ENCODE data around the gene SORCS1. TPM values are rescaled to one million over a fixed set of nuclear protein-coding genes. Genes with fewer than 3 reads are reported as not detected.

Gene SORCS1
- total RNA-seq, 1 experiment from 2014 or later: 1.7 TPM

- H4K8ac ChIP-seq (replicated peaks; ENCODE audit: insufficient read length, low read depth, low read length): no peak overlapping the region
- H2BK120ac ChIP-seq (ENCODE audit: low read depth, low read length, poor library complexity, severe bottlenecking): no peak overlapping the region
- no peak for DNase-seq
- WGBS (ENCODE audit: extremely low coverage, insufficient read length, low lambda C conversion rate): no CpG with 5 or more reads among the region's 5 CpGs
- H3K23ac ChIP-seq (ENCODE audit: insufficient read length, low read depth, low read length): no peak overlapping the region
- TF ChIP-seq CTCF (conservative IDR thresholded peaks at IDR 0.05): no peak
- H3K4me1 Mint-ChIP-seq: 0 out of 4 replicates have a peak, but pooled peaks cover 0 to 4% of the 10 kb centered on the region in 2 experiments
- no peaks in the 10 kb centered on the region for H4K20me1 ChIP-seq (ENCODE audit: control insufficient read depth, insufficient read depth, insufficient read length)
- no peaks in the 10 kb centered on the region for H3K79me2 ChIP-seq (ENCODE audit: insufficient read depth, low read length)
- no peaks in the 10 kb centered on the region for H3K23me2 ChIP-seq (ENCODE audit: insufficient read length, low read depth, low read length, poor library complexity, severe bottlenecking)
- H3K18ac ChIP-seq (ENCODE audit: insufficient read length, low read depth, low read length): no peak overlapping the region
- no peak overlapping the region for H3K9ac ChIP-seq (ENCODE audit: extremely low read depth, insufficient read length, low read length)
- H2AFZ ChIP-seq (ENCODE audit: low read length): no peak overlapping the region
- H2AK5ac ChIP-seq (ENCODE audit: insufficient read length, low read length): no peak overlapping the region
- H3K4me3 Mint-ChIP-seq: no peak overlapping the region
- no peaks in the 10 kb centered on the region for H3K79me1 ChIP-seq (ENCODE audit: insufficient read depth, low read depth, low read length, poor library complexity, severe bottlenecking)
- H2BK12ac ChIP-seq (ENCODE audit: insufficient read length, low read depth, low read length): no peak overlapping the region
- no peak overlapping the region for H3T11ph ChIP-seq (ENCODE audit: low read length)
- H2BK15ac ChIP-seq (ENCODE audit: low read depth, low read length): no peak overlapping the region
- no peak overlapping the region for H3K56ac ChIP-seq (ENCODE audit: insufficient read length, low read depth, low read length)
- H4K5ac ChIP-seq (ENCODE audit: insufficient read length, low read depth, low read length): no peak overlapping the region
- H2BK5ac ChIP-seq (ENCODE audit: insufficient read length, low read length): no peak overlapping the region
- H3K4me1 ChIP-seq (ENCODE audit: insufficient read depth, low read length): no peaks in the 10 kb centered on the region
- H2BK20ac ChIP-seq (ENCODE audit: low read depth, low read length, poor library complexity, severe bottlenecking): no peak overlapping the region
- H3K14ac ChIP-seq (ENCODE audit: insufficient read depth, low read length): no peak overlapping the region
- no peaks in the 10 kb centered on the region for H3K9me3 Mint-ChIP-seq
- H3K36me3 Mint-ChIP-seq (ENCODE audit: insufficient read depth in 1 of 3, low read depth in 3 of 3): no peaks in the 10 kb centered on the region
- H3K4me2 ChIP-seq (ENCODE audit: insufficient read depth, insufficient read length, low read length): no peak overlapping the region
- no peaks in the 10 kb centered on the region for H3K9me3 ChIP-seq (ENCODE audit: control insufficient read depth, low read depth, low read length)
- H3K27ac ChIP-seq (ENCODE audit: insufficient read length, low read depth, low read length): no peak overlapping the region
- H3K27me3 Mint-ChIP-seq (ENCODE audit: low read depth): no peaks in the 10 kb centered on the region
- no peaks in the 10 kb centered on the region for H3K27me3 ChIP-seq (ENCODE audit: insufficient read depth, low read length)
- H3K4ac ChIP-seq (ENCODE audit: low read depth, low read length): no peak overlapping the region
- no peak overlapping the region for H3K27ac Mint-ChIP-seq
- no peak overlapping the region for H4K91ac ChIP-seq (ENCODE audit: insufficient read length, low read depth, low read length)
Observed at GRCh38 chr10:106987362-106987761, 177.1 kb downstream of the SORCS1 start.

Data from H9 (cell line).